Gastroesophageal sphincter (tissue), 3 donors: ENCODE results near the gene GTPBP1.

Experiments
- EP300 ChIP-seq: sonication (generic); formaldehyde crosslinking; IDR thresholded peaks from one replicate; pipeline ENCODE4 v1.6.1; 2017; ENCODE audit warnings: antibody characterized with exemption, mild to moderate bottlenecking
- POLR2A ChIP-seq, 2 donors: fragments of 450-650 bp; IDR thresholded peaks; one replicate each; pipeline ENCODE4 v1.6.1; 2017; ENCODE audit warnings: antibody characterized with exemption in 2 of 2, mild to moderate bottlenecking in 2 of 2, moderate library complexity in 1 of 2
- POLR2AphosphoS5 ChIP-seq: sonication (generic); formaldehyde crosslinking; IDR thresholded peaks from one replicate; pipeline ENCODE4 v1.6.1; 2017; ENCODE audit warnings: antibody characterized with exemption
- TF ChIP-seq, protein P1 (sequence below), 4 experiments: fragments of 200-600 bp in 2 of 4; fragments of 450-650 bp in 2 of 4; sonication (generic) in 1 of 4; IDR thresholded peaks; one replicate each; pipeline ENCODE4 v1.5.1; 2017 to 2019; ENCODE audit warnings: antibody characterized with exemption in 4 of 4, mild to moderate bottlenecking in 2 of 4, moderate library complexity in 2 of 4

DNA sequence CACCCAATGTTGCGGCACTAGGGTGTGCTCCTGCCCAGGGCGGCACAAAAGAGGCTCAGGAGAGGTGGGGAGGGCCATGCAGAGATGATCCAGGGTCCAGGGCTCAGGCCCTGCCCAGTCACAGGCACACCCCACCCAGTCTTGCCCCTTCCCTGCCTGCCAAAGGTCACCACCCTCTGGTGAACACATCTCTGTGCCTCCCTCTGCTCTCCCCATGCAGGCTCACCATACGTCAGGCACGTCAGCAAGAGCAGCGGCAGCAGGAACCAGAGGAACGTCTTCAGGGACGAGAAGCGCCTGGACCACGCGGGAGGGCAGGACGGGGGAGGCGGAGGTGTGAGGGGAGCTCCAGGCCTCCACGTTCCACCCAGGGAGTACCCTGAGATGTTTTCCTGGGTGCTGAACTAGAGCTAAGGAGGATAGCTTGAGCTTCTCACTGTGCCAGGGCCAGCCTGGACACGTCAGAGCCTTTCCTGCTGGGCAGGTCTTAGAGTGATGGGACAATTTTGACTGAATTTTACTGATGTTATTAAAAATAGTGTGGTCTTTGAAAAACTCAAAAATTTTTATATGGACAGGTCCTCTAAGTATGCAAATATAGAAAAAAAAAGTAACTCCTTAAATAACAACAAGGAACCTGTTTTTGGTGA is 42.9 kb downstream of the GTPBP1 start:
- TF ChIP-seq, protein P1, sequence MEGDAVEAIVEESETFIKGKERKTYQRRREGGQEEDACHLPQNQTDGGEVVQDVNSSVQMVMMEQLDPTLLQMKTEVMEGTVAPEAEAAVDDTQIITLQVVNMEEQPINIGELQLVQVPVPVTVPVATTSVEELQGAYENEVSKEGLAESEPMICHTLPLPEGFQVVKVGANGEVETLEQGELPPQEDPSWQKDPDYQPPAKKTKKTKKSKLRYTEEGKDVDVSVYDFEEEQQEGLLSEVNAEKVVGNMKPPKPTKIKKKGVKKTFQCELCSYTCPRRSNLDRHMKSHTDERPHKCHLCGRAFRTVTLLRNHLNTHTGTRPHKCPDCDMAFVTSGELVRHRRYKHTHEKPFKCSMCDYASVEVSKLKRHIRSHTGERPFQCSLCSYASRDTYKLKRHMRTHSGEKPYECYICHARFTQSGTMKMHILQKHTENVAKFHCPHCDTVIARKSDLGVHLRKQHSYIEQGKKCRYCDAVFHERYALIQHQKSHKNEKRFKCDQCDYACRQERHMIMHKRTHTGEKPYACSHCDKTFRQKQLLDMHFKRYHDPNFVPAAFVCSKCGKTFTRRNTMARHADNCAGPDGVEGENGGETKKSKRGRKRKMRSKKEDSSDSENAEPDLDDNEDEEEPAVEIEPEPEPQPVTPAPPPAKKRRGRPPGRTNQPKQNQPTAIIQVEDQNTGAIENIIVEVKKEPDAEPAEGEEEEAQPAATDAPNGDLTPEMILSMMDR (IDR thresholded peaks at IDR 0.05): no peak
- TF ChIP-seq POLR2AphosphoS5: no peak
- no peak for TF ChIP-seq POLR2A (IDR thresholded peaks at IDR 0.05)
- no peak for TF ChIP-seq EP300
